ENCODE results near the gene PSG5.
"Not testable (repeated sequence)": the region's sequence is repeated elsewhere in the genome, so short reads cannot be mapped to it uniquely, and the experiment has no call there.

Gene PSG5

GRCh38 chr19:43179569-43180147 is 6.7 kb downstream of the PSG5 start:
- H3K27me3 ChIP-seq (ENCODE audit: control insufficient read depth, insufficient read depth, low read length); H3K9ac ChIP-seq (ENCODE audit: low read length); H3K27ac ChIP-seq (ENCODE audit: low read length); H3K4me1 ChIP-seq (ENCODE audit: control insufficient read depth, low read depth, low read length); H3K9me3 ChIP-seq (ENCODE audit: control insufficient read depth, low read depth, low read length); H3K4me3 ChIP-seq (ENCODE audit: low read length); H3K36me3 ChIP-seq (ENCODE audit: control insufficient read depth, low read depth, low read length): not testable (repeated sequence)

GRCh38 chr19:43178577-43178976 is 7.8 kb downstream of the PSG5 start:
- not testable (repeated sequence) for H3K27me3 ChIP-seq (ENCODE audit: control insufficient read depth, insufficient read depth, low read length); H3K9me3 ChIP-seq (ENCODE audit: control insufficient read depth, low read depth, low read length); H3K36me3 ChIP-seq (ENCODE audit: control insufficient read depth, low read depth, low read length); H3K9ac ChIP-seq (ENCODE audit: low read length); H3K4me1 ChIP-seq (ENCODE audit: control insufficient read depth, low read depth, low read length); H3K4me3 ChIP-seq (ENCODE audit: low read length); H3K27ac ChIP-seq (ENCODE audit: low read length)

GRCh38 chr19:43165906-43166305 is 20.4 kb downstream of the PSG5 start:
- not testable (repeated sequence) for H3K27me3 ChIP-seq (ENCODE audit: control insufficient read depth, insufficient read depth, low read length); H3K27ac ChIP-seq (ENCODE audit: low read length); H3K4me3 ChIP-seq (ENCODE audit: low read length); H3K9ac ChIP-seq (ENCODE audit: low read length); H3K36me3 ChIP-seq (ENCODE audit: control insufficient read depth, low read depth, low read length); H3K4me1 ChIP-seq (ENCODE audit: control insufficient read depth, low read depth, low read length); H3K9me3 ChIP-seq (ENCODE audit: control insufficient read depth, low read depth, low read length)

GRCh38 chr19:43163135-43163534 is 23.2 kb downstream of the PSG5 start:
- H3K9ac ChIP-seq (ENCODE audit: low read length); H3K27me3 ChIP-seq (ENCODE audit: control insufficient read depth, insufficient read depth, low read length); H3K4me3 ChIP-seq (ENCODE audit: low read length); H3K4me1 ChIP-seq (ENCODE audit: control insufficient read depth, low read depth, low read length); H3K27ac ChIP-seq (ENCODE audit: low read length); H3K9me3 ChIP-seq (ENCODE audit: control insufficient read depth, low read depth, low read length); H3K36me3 ChIP-seq (ENCODE audit: control insufficient read depth, low read depth, low read length): not testable (repeated sequence)

- not testable (repeated sequence) for H3K9me3 ChIP-seq (ENCODE audit: control insufficient read depth, low read depth, low read length); H3K27me3 ChIP-seq (ENCODE audit: control insufficient read depth, insufficient read depth, low read length); H3K36me3 ChIP-seq (ENCODE audit: control insufficient read depth, low read depth, low read length); H3K4me1 ChIP-seq (ENCODE audit: control insufficient read depth, low read depth, low read length); H3K27ac ChIP-seq (ENCODE audit: low read length); H3K9ac ChIP-seq (ENCODE audit: low read length); H3K4me3 ChIP-seq (ENCODE audit: low read length)
Measured at GRCh38 chr19:43162261-43162660, 24.1 kb downstream of the PSG5 start.

GRCh38 chr19:43152214-43152613 is 34.1 kb downstream of the PSG5 start:
- H3K9me3 ChIP-seq (ENCODE audit: control insufficient read depth, low read depth, low read length) = peaks cover 11% of the 10 kb centered on the region

GRCh38 chr19:43149788-43150187 is 36.5 kb downstream of the PSG5 start:
- H3K9me3 ChIP-seq (ENCODE audit: control insufficient read depth, low read depth, low read length) = peaks cover 13% of the 10 kb centered on the region
- H3K9ac ChIP-seq (ENCODE audit: low read length); H3K4me3 ChIP-seq (ENCODE audit: low read length); H3K27me3 ChIP-seq (ENCODE audit: control insufficient read depth, insufficient read depth, low read length); H3K36me3 ChIP-seq (ENCODE audit: control insufficient read depth, low read depth, low read length); H3K27ac ChIP-seq (ENCODE audit: low read length); H3K4me1 ChIP-seq (ENCODE audit: control insufficient read depth, low read depth, low read length): not testable (repeated sequence)

More at GRCh38 chr19:43152214-43152613, 34.1 kb downstream of the PSG5 start:
- Histone ChIP-seq H3K4me3 (ENCODE audit: low read length) (no peak overlapping the region), H3K9ac (ENCODE audit: low read length) (no peak overlapping the region), H3K27me3 (ENCODE audit: control insufficient read depth, insufficient read depth, low read length) (no peaks in the 10 kb centered on the region), H3K4me1 (ENCODE audit: control insufficient read depth, low read depth, low read length) (no peaks in the 10 kb centered on the region), H3K36me3 (ENCODE audit: control insufficient read depth, low read depth, low read length) (no peaks in the 10 kb centered on the region), H3K27ac (ENCODE audit: low read length) (no peak overlapping the region)

- H3K4me3 ChIP-seq (ENCODE audit: low read length) = no peak overlapping the region
- H3K27me3 ChIP-seq (ENCODE audit: control insufficient read depth, insufficient read depth, low read length) = no peaks in the 10 kb centered on the region
- no peaks in the 10 kb centered on the region for H3K36me3 ChIP-seq (ENCODE audit: control insufficient read depth, low read depth, low read length)
- peaks cover 13% of the 10 kb centered on the region for H3K9me3 ChIP-seq (ENCODE audit: control insufficient read depth, low read depth, low read length)
- no peak overlapping the region for H3K9ac ChIP-seq (ENCODE audit: low read length)
- no peaks in the 10 kb centered on the region for H3K4me1 ChIP-seq (ENCODE audit: control insufficient read depth, low read depth, low read length)
- H3K27ac ChIP-seq (ENCODE audit: low read length) = no peak overlapping the region
Measured at GRCh38 chr19:43148233-43148632, 38.1 kb downstream of the PSG5 start.

- not testable (repeated sequence) for H3K4me3 ChIP-seq (ENCODE audit: low read length); H3K36me3 ChIP-seq (ENCODE audit: control insufficient read depth, low read depth, low read length); H3K4me1 ChIP-seq (ENCODE audit: control insufficient read depth, low read depth, low read length); H3K9ac ChIP-seq (ENCODE audit: low read length); H3K27me3 ChIP-seq (ENCODE audit: control insufficient read depth, insufficient read depth, low read length); H3K27ac ChIP-seq (ENCODE audit: low read length)
- H3K9me3 ChIP-seq (ENCODE audit: control insufficient read depth, low read depth, low read length) = peaks cover 10% of the 10 kb centered on the region
Measured at GRCh38 chr19:43141763-43142162, 44.6 kb downstream of the PSG5 start.

GRCh38 chr19:43132696-43133095 is 53.6 kb downstream of the PSG5 start:
- no peaks in the 10 kb centered on the region for H3K36me3 ChIP-seq (ENCODE audit: control insufficient read depth, low read depth, low read length)
- peaks cover 43% of the 10 kb centered on the region for H3K9me3 ChIP-seq (ENCODE audit: control insufficient read depth, low read depth, low read length)
- H3K9ac ChIP-seq (ENCODE audit: low read length) = no peak overlapping the region
- H3K4me3 ChIP-seq (ENCODE audit: low read length) = no peak overlapping the region
- no peaks in the 10 kb centered on the region for H3K4me1 ChIP-seq (ENCODE audit: control insufficient read depth, low read depth, low read length)
- H3K27ac ChIP-seq (ENCODE audit: low read length) = no peak overlapping the region
- H3K27me3 ChIP-seq (ENCODE audit: control insufficient read depth, insufficient read depth, low read length) = no peaks in the 10 kb centered on the region

GRCh38 chr19:43131281-43131842 is 55.0 kb downstream of the PSG5 start:
- not testable (repeated sequence) for H3K9ac ChIP-seq (ENCODE audit: low read length); H3K4me1 ChIP-seq (ENCODE audit: control insufficient read depth, low read depth, low read length); H3K4me3 ChIP-seq (ENCODE audit: low read length); H3K36me3 ChIP-seq (ENCODE audit: control insufficient read depth, low read depth, low read length); H3K27ac ChIP-seq (ENCODE audit: low read length); H3K27me3 ChIP-seq (ENCODE audit: control insufficient read depth, insufficient read depth, low read length)
- H3K9me3 ChIP-seq (ENCODE audit: control insufficient read depth, low read depth, low read length) = peaks cover 48% of the 10 kb centered on the region

GRCh38 chr19:43129197-43129596 is 57.1 kb downstream of the PSG5 start:
- peaks cover 34% of the 10 kb centered on the region for H3K9me3 ChIP-seq (ENCODE audit: control insufficient read depth, low read depth, low read length)
- not testable (repeated sequence) for H3K4me3 ChIP-seq (ENCODE audit: low read length); H3K36me3 ChIP-seq (ENCODE audit: control insufficient read depth, low read depth, low read length); H3K9ac ChIP-seq (ENCODE audit: low read length); H3K27me3 ChIP-seq (ENCODE audit: control insufficient read depth, insufficient read depth, low read length); H3K27ac ChIP-seq (ENCODE audit: low read length); H3K4me1 ChIP-seq (ENCODE audit: control insufficient read depth, low read depth, low read length)
